Right lobe of liver (tissue), 6 donors: ENCODE results near the gene IL12B. TPM values are rescaled to one million over a fixed set of nuclear protein-coding genes. Genes with fewer than 3 reads are reported as not detected.
"Not testable (repeated sequence)": the region's sequence is repeated elsewhere in the genome, so short reads cannot be mapped to it uniquely, and the experiment has no call there.

Experiments
- ATAC-seq, 4 donors: fragments of 200-7000 bp; cut with Tn5 transposase; one replicate each; pipeline ENCODE4 v1.9.1; 2020; ENCODE audit warnings: mild to moderate bottlenecking in 4 of 4, moderate library complexity in 4 of 4
- DNase-seq, 3 donors: peaks; one replicate each; pipeline ENCODE4 v3.0.0-alpha.2; 2020
- H3K27ac ChIP-seq, 3 donors: fragments of 200-600 bp; one replicate each; pipeline ENCODE4 v1.8.0; 2022
- H3K27me3 ChIP-seq, 2 donors: fragments of 200-600 bp; one replicate each; pipeline ENCODE4 v1.8.0; 2022
- H3K36me3 ChIP-seq, 4 donors: fragments of 200-600 bp; sonication (generic) in 1 of 4; one replicate each; pipeline versions ENCODE4 v1.5.1 to v1.8.0; 2017 to 2022; ENCODE audit warnings: control low read depth in 1 of 4
- H3K4me1 ChIP-seq, 4 donors: fragments of 200-600 bp; sonication (generic) in 1 of 4; one replicate each; pipeline versions ENCODE4 v1.5.1 to v1.8.0; 2017 to 2022; ENCODE audit warnings: control low read depth in 1 of 4
- H3K4me3 ChIP-seq, 3 donors: fragments of 200-600 bp; one replicate each; pipeline ENCODE4 v1.8.0; 2022
- H3K9me3 ChIP-seq, 4 donors: fragments of 200-600 bp; sonication (generic) in 1 of 4; one replicate each; pipeline versions ENCODE4 v1.5.1 to v1.8.0; 2017 to 2022; ENCODE audit warnings: control low read depth in 1 of 4
- POLR2A ChIP-seq: fragments of 450-650 bp; IDR thresholded peaks from one replicate; pipeline ENCODE4 v1.6.1; 2017; ENCODE audit warnings: antibody characterized with exemption, mild to moderate bottlenecking
- WGBS: methylation state at CpG from one replicate; pipeline ENCODE4 v1.1.6; 2018; ENCODE audit warnings: low coverage, low lambda C conversion rate; ENCODE audit not compliant: insufficient coverage; ENCODE audit errors: missing lambda C conversion rate; 5-methylcytosine and 5-hydroxymethylcytosine counted together
- intact Hi-C, 2 donors: fragments of 100-400 bp; cut with DNase I; formaldehyde crosslinking; loops; one replicate each; pipeline versions ENCODE4 v1.11.2 to v1.14.1; 2022
- long read RNA-seq: library from polyadenylated mRNA; unstranded; transcript quantifications from one replicate; pipeline ENCODE4 v2.0.0, GENCODE V29; 2019
- total RNA-seq, 6 experiments: library from RNA; depleted of rRNA in 2 of 6; stranded (reverse); fragments of >200 nt in 2 of 6; fragmentation: NEBNext Ultra II Directional in 3 of 6; extraction: Animal tissue kit (Norgen Biotek cat#: 25700) in 3 of 6; gene quantifications; one replicate each; pipeline versions ENCODE4 v1.1.0 to v1.2.4, GENCODE V29; 2016 to 2023
- TF ChIP-seq, protein P1 (sequence below), 4 donors: fragments of 200-600 bp in 3 of 4; fragments of 450-650 bp in 1 of 4; IDR thresholded peaks; one replicate each; pipeline versions ENCODE4 v1.5.1 to v1.8.0; 2016 to 2022; ENCODE audit warnings: antibody characterized with exemption in 4 of 4, mild to moderate bottlenecking in 2 of 4
- donor health status: DM: no; HTN: yes; CAD: no.
- donor health status: DM: no; HTN: no; CAD: no.
- donor health status: DM: no; HTN: no; CAD: no.
- donor health status: DM: no; HTN: yes; CAD: no.
- donor health status: DM: no; HTN: yes; CAD: no.

The IL12B gene
- not detected for total RNA-seq
- long read RNA-seq = 0 reads

DNA sequence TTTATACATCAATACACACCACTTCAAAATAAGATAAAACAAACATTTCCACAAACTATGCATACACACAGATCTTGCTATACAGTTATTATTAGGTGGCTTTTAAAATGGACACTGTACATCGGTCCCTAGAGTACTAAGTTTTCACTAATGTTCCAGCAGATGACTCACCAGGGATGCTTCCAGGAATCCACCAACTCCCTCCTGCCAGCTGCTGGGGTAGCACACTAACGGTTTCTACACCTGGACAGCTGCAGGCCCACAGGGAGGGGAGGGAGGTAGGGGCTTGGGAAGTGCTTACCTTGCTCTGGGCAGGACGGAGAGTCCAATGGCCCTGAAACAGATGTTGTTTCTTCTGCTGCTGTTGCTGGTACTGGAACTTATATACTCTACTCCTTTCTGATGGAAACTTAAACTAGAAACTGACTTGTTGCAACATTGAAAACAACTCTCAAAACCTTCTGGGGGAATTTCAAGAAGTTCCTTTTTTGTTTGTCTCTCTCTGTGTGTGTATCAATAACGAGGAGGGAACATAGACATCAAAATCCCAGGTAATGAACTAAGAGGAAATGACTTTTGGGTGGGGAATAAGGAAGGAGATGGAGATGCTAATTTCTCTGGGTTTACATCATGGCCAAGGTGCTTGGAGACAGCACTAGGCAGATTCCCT, at the start of gene IL12B:
TSS of gene IL12B (minus strand) at position 357 of the 670 bp plus-strand sequence. CDS start 3,705 bp downstream, outside the sequence.
- intact Hi-C loops = no loop called here
- H3K9me3 ChIP-seq = no peaks in the 10 kb centered on the region
- peaks cover 0 to 7% (median 0%) of the 10 kb centered on the region in 4 donors for H3K4me1 ChIP-seq
- H3K27me3 ChIP-seq = no peaks in the 10 kb centered on the region
- H3K36me3 ChIP-seq = no peaks in the 10 kb centered on the region
- WGBS = 28% methylated on average over 4 of the region's 4 CpGs
- no peak for ATAC-seq
- peak within 1 kb of the TSS in 1 of 3 donors; percentile 35 for H3K4me3 ChIP-seq
- no peak for DNase-seq
- H3K27ac ChIP-seq = no peak within 1 kb of the TSS
- TF ChIP-seq, protein P1, sequence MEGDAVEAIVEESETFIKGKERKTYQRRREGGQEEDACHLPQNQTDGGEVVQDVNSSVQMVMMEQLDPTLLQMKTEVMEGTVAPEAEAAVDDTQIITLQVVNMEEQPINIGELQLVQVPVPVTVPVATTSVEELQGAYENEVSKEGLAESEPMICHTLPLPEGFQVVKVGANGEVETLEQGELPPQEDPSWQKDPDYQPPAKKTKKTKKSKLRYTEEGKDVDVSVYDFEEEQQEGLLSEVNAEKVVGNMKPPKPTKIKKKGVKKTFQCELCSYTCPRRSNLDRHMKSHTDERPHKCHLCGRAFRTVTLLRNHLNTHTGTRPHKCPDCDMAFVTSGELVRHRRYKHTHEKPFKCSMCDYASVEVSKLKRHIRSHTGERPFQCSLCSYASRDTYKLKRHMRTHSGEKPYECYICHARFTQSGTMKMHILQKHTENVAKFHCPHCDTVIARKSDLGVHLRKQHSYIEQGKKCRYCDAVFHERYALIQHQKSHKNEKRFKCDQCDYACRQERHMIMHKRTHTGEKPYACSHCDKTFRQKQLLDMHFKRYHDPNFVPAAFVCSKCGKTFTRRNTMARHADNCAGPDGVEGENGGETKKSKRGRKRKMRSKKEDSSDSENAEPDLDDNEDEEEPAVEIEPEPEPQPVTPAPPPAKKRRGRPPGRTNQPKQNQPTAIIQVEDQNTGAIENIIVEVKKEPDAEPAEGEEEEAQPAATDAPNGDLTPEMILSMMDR (IDR thresholded peaks at IDR 0.05) = no peak
- no peak for TF ChIP-seq POLR2A

DNA sequence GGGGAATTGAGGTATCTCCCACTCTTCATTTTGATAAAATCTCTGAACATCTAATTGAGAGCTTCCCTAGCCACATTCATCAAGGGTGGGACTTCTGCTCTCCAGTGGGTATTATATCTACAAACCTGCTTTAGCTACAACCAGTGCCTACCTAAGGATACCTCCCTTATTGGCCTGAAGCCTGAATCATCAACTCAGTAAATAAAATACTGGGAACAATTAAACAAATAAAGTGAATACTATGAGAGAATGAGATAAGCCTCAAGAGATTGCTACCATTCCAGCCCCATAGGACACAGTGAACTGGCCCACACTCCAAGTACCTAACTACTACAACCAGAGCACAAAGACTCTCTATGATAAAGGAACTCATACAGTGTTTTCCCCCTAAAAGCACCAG, 47.4 kb upstream of the IL12B start:
- Histone ChIP-seq H3K4me3 (no peak overlapping the region), H3K36me3 (no peaks in the 10 kb centered on the region), H3K27me3 (no peaks in the 10 kb centered on the region), H3K9me3 (peaks cover 0 to 3% (median 0%) of the 10 kb centered on the region in 4 donors), H3K27ac (no peak overlapping the region), H3K4me1 (no peaks in the 10 kb centered on the region)
- no peak for DNase-seq
- intact Hi-C loops = no loop called here
- no peak for ATAC-seq
- TF ChIP-seq, protein P1 (IDR thresholded peaks at IDR 0.05) = no peak
- TF ChIP-seq POLR2A = no peak

DNA sequence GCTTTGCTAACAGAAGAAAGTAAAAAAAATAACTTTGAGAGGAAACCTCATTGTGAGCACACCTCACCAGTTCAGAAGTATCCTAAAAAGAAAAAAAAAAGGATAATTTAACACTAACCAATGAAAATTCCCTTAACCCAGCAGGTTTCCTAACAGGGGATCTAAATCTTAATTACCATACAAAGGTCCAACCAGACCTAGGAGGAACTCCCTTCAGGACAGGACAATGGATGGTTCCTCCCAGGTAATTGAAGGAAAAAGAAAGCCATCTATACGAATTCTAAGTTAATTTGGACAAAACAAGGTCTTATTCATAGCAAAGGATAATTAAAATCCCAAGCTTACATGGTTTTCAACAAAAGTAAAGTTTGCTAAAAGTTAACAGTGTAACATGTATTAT, 37.6 kb upstream of the IL12B start:
- H3K27ac ChIP-seq, H3K36me3 ChIP-seq, H3K4me1 ChIP-seq, DNase-seq, H3K9me3 ChIP-seq, intact Hi-C loops, H3K27me3 ChIP-seq, H3K4me3 ChIP-seq, ATAC-seq: not testable (repeated sequence)
- 8% methylated on average over 1 of the region's 1 CpG for WGBS

DNA sequence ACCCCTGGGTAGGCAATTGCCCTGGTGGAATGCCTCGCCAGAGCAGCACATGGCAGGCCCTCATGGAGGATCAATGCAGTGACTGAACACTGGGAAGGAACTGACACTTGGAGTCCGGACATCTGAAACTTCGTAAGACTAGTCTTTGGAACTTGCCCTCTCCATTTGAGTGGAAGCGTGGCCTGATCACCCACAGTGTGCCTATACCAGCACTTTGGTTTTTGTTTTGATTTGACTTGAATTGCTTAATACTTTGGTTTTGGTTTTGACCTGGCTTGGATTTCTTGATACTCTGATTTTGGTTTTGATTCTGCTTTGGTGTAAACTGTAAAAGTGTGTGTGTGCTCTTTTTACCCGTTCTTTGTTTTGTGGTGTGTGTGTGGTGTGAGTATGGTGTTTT, 36.5 kb upstream of the IL12B start:
- H3K4me1 ChIP-seq, ATAC-seq, H3K4me3 ChIP-seq, intact Hi-C loops, H3K36me3 ChIP-seq, H3K27me3 ChIP-seq, DNase-seq, H3K27ac ChIP-seq, H3K9me3 ChIP-seq: not testable (repeated sequence)
- 55% methylated on average over 4 of the region's 5 CpGs for WGBS

DNA sequence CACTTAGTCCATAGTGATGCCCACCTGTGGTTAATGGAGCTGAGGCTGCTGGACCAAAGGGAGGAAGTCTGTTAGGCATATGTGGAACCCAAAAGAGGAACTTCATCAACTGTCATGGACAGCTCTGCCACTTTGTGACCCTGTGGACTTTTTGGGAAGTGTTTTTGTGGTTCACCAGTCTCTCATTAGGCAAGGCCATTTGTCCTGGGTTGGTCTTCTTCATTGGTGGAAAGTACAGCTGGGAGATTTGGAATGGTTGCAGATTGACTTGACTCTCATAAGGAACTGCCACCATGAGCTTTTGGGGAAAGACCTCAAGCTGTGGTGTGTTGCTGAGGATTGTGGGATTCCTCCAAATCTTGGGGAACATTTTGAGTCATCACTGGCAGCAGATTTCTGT, 31.9 kb upstream of the IL12B start:
- ATAC-seq = peak; percentile 39 to 73 (median 54)

DNA sequence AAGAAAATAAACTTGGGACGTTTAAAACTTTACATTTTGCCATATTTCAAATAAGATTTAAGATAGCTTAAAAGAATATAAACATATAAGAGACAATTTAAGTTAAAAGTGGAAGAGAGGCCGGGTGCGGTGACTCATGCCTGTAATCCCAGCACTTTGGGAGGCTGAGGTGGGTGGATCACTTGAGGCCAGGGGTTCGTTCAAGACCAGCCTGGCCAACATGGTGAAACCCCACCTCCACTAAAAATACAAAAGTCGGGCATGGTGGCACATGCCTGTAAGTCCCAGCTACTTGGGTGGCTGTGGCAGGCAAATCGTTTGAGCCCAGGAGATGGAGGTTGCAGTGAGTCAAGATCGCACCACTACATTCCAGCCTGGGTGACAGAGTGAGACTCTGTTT, 29.6 kb upstream of the IL12B start:
- WGBS = 51% methylated on average over 7 of the region's 7 CpGs
- H3K27ac ChIP-seq, H3K4me3 ChIP-seq, H3K9me3 ChIP-seq, H3K27me3 ChIP-seq, DNase-seq, intact Hi-C loops, ATAC-seq, H3K36me3 ChIP-seq, H3K4me1 ChIP-seq: not testable (repeated sequence)

More for the DNA sequence above, 31.9 kb upstream of the IL12B start:
- Histone ChIP-seq H3K4me1 (no peaks in the 10 kb centered on the region), H3K27me3 (no peaks in the 10 kb centered on the region), H3K36me3 (no peaks in the 10 kb centered on the region), H3K27ac (no peak overlapping the region), H3K4me3 (no peak overlapping the region), H3K9me3 (no peaks in the 10 kb centered on the region)
- no peak for DNase-seq
- intact Hi-C loops = no loop called here
- TF ChIP-seq, protein P1 (IDR thresholded peaks at IDR 0.05) = no peak
